Right atrium auricular region (tissue), 2 donors: ENCODE measurements around the gene LIN7A. TPM values are rescaled to one million over a fixed set of nuclear protein-coding genes. Genes with fewer than 3 reads are reported as not detected.

Experiments used
- DNase-seq: peaks from one replicate; pipeline ENCODE4 v3.0.0-alpha.2; 2019; ENCODE audit warnings: low spot score
- H3K27ac ChIP-seq, 2 donors: fragments of 200-600 bp; sonication (generic); 1 replicate in 1 of 2; 2 replicates in 1 of 2; pipeline ENCODE4 v1.5.1; 2016 to 2019
- H3K27me3 ChIP-seq, 2 donors: fragments of 200-600 bp; sonication (generic); one replicate each; pipeline versions ENCODE4 v1.5.1 to v1.6.0; 2017 to 2019
- H3K36me3 ChIP-seq: fragments of 200-600 bp; sonication (generic); one replicate; pipeline ENCODE4 v1.5.1; 2016
- H3K4me1 ChIP-seq, 2 donors: fragments of 200-600 bp; sonication (generic); one replicate each; pipeline versions ENCODE4 v1.5.1 to v1.6.0; 2017 to 2019
- H3K4me3 ChIP-seq, 2 donors: fragments of 200-600 bp; sonication (generic); 1 replicate in 1 of 2; 2 replicates in 1 of 2; pipeline ENCODE4 v1.5.1; 2017 to 2019; ENCODE audit warnings: mild to moderate bottlenecking in 1 of 2, moderate library complexity in 1 of 2
- H3K9me3 ChIP-seq, 2 donors: fragments of 200-600 bp; sonication (generic); one replicate each; pipeline ENCODE4 v1.5.1; 2019
- CTCF ChIP-seq, 2 donors: fragments of 200-600 bp; sonication (generic); IDR thresholded peaks; one replicate each; pipeline ENCODE4 v1.5.1; 2019; ENCODE audit warnings: antibody characterized with exemption in 2 of 2
- total RNA-seq, 2 donors: library from RNA; depleted of rRNA; stranded (reverse); fragments of >200 nt; gene quantifications; one replicate each; pipeline ENCODE4 v1.1.0, GENCODE V29; 2016

The LIN7A gene
- total RNA-seq, 2 donors from 2014 or later = 16.2 to 23.3 TPM

GRCh38 chr12:80901661-80902060, 36.1 kb downstream of the LIN7A start:
- Histone ChIP-seq H3K36me3 (no peaks in the 10 kb centered on the region), H3K4me3 (no peak overlapping the region), H3K9me3 (no peaks in the 10 kb centered on the region), H3K4me1 (peaks cover 0 to 6% of the 10 kb centered on the region in 2 donors), H3K27me3 (no peaks in the 10 kb centered on the region), H3K27ac (no peak overlapping the region)
- no peak for TF ChIP-seq CTCF (IDR thresholded peaks at IDR 0.05)
- DNase-seq = no peak

GRCh38 chr12:80895240-80895639, 42.5 kb downstream of the LIN7A start:
- no peak overlapping the region for H3K27ac ChIP-seq
- no peaks in the 10 kb centered on the region for H3K4me1 ChIP-seq
- TF ChIP-seq CTCF (IDR thresholded peaks at IDR 0.05) = no peak
- DNase-seq = no peak
- no peak overlapping the region for H3K4me3 ChIP-seq
- no peaks in the 10 kb centered on the region for H3K36me3 ChIP-seq
- H3K27me3 ChIP-seq = no peaks in the 10 kb centered on the region
- no peaks in the 10 kb centered on the region for H3K9me3 ChIP-seq

- DNase-seq = no peak
Observed at GRCh38 chr12:80894179-80894578, 43.6 kb downstream of the LIN7A start.

GRCh38 chr12:80892597-80893445, 44.9 kb downstream of the LIN7A start:
- H3K9me3 ChIP-seq = no peaks in the 10 kb centered on the region
- no peak overlapping the region for H3K27ac ChIP-seq
- H3K36me3 ChIP-seq = no peaks in the 10 kb centered on the region
- no peaks in the 10 kb centered on the region for H3K4me1 ChIP-seq
- no peak for TF ChIP-seq CTCF (IDR thresholded peaks at IDR 0.05)
- no peaks in the 10 kb centered on the region for H3K27me3 ChIP-seq
- no peak for DNase-seq
- H3K4me3 ChIP-seq = no peak overlapping the region

More at GRCh38 chr12:80894179-80894578, 43.6 kb downstream of the LIN7A start:
- Histone ChIP-seq H3K9me3 (no peaks in the 10 kb centered on the region), H3K4me3 (no peak overlapping the region), H3K4me1 (no peaks in the 10 kb centered on the region), H3K27ac (no peak overlapping the region), H3K27me3 (no peaks in the 10 kb centered on the region), H3K36me3 (no peaks in the 10 kb centered on the region)
- no peak for TF ChIP-seq CTCF (IDR thresholded peaks at IDR 0.05)

- Histone ChIP-seq H3K27me3 (no peaks in the 10 kb centered on the region), H3K27ac (no peak overlapping the region), H3K36me3 (no peaks in the 10 kb centered on the region), H3K4me1 (peaks cover 0 to 11% of the 10 kb centered on the region in 2 donors), H3K4me3 (no peak overlapping the region), H3K9me3 (no peaks in the 10 kb centered on the region)
- no peak for TF ChIP-seq CTCF (IDR thresholded peaks at IDR 0.05)
- DNase-seq = no peak
Observed at GRCh38 chr12:80884651-80885050, 53.1 kb downstream of the LIN7A start.
